GM03348 (cell line): Measurements from ENCODE around the gene KANK4.
"Not testable (repeated sequence)": the region's sequence is repeated elsewhere in the genome, so short reads cannot be mapped to it uniquely, and the experiment has no call there.

Experiments used
- DNase-seq: peaks from one replicate; pipeline ENCODE4 v3.0.0; 2012; ENCODE audit warnings: low spot score

KANK4 gene

GRCh38 chr1:62271134-62271533, 48.1 kb downstream of the KANK4 start:
- DNase-seq: no peak

- DNase-seq: no peak
Observed at GRCh38 chr1:62269851-62270495, 49.3 kb downstream of the KANK4 start.

- DNase-seq: no peak
Observed at GRCh38 chr1:62269439-62269838, 49.8 kb downstream of the KANK4 start.

GRCh38 chr1:62268315-62268714, 50.9 kb downstream of the KANK4 start:
- no peak for DNase-seq

- no peak for DNase-seq
Observed at GRCh38 chr1:62265956-62266935, 53.0 kb downstream of the KANK4 start.

GRCh38 chr1:62263814-62264353, 55.4 kb downstream of the KANK4 start:
- no peak for DNase-seq

- no peak for DNase-seq
Observed at GRCh38 chr1:62263006-62263813, 56.0 kb downstream of the KANK4 start.

- no peak for DNase-seq
Observed at GRCh38 chr1:62260688-62261087, 58.5 kb downstream of the KANK4 start.

- DNase-seq: no peak
Observed at GRCh38 chr1:62259551-62259950, 59.7 kb downstream of the KANK4 start.

- no peak for DNase-seq
Observed at GRCh38 chr1:62250126-62250726, 69.0 kb downstream of the KANK4 start.

GRCh38 chr1:62247391-62248168, 71.7 kb downstream of the KANK4 start:
- DNase-seq: no peak

- DNase-seq: peak; percentile 31
Observed at GRCh38 chr1:62245201-62245600, 74.0 kb downstream of the KANK4 start.

GRCh38 chr1:62244380-62244779, 74.9 kb downstream of the KANK4 start:
- DNase-seq: not testable (repeated sequence)

- no peak for DNase-seq
Observed at GRCh38 chr1:62241371-62242131, 77.7 kb downstream of the KANK4 start.

GRCh38 chr1:62240651-62241370, 78.4 kb downstream of the KANK4 start:
- DNase-seq: no peak

GRCh38 chr1:62239652-62240403, 79.4 kb downstream of the KANK4 start:
- DNase-seq: not testable (repeated sequence)

- no peak for DNase-seq
Observed at GRCh38 chr1:62238507-62238906, 80.7 kb downstream of the KANK4 start.

- no peak for DNase-seq
Observed at GRCh38 chr1:62237950-62238374, 81.3 kb downstream of the KANK4 start.

GRCh38 chr1:62237361-62237760, 81.9 kb downstream of the KANK4 start:
- no peak for DNase-seq
